GM21737 (cell line): ENCODE data around the gene PCNX3.
"Not testable (repeated sequence)": the region's sequence is repeated elsewhere in the genome, so short reads cannot be mapped to it uniquely, and the experiment has no call there.

Experiments
- ATAC-seq: cut with Tn5 transposase; IDR thresholded peaks from one replicate; pipeline ENCODE4 v1.9.1; 2021; ENCODE audit warnings: mild to moderate bottlenecking, moderate library complexity; ENCODE audit not compliant: unreplicated experiment

Gene PCNX3

DNA sequence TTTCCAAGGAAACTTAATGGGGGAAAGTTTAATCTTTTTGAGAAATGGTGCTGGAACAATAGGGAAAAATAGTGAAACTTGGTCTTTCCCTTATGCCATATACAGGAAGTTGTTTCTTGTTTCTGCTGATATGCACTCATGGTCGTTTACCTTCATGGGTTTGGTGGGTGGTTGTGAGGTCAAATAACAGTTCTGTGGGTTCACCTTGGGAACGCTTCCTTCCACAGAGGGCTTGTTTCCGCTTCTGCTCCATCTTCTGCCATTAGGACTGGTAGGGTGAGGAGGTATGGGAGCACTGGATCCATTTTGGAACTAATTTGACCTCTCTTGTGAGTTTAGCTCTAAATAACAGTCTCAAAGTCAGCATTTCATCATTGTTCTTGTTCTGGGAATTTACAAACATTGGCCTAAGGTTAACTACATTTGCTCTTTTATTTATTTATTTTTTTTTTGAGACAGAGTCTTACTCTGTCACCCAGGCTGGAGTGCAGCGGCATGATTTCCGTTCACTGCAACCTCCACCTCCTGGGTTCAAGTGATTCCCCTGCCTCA is 64.7 kb downstream of the PCNX3 start:
- ATAC-seq: no peak

- not testable (repeated sequence) for ATAC-seq
Observed at GRCh38 chr11:65683480-65683879, 67.9 kb downstream of the PCNX3 start.

DNA sequence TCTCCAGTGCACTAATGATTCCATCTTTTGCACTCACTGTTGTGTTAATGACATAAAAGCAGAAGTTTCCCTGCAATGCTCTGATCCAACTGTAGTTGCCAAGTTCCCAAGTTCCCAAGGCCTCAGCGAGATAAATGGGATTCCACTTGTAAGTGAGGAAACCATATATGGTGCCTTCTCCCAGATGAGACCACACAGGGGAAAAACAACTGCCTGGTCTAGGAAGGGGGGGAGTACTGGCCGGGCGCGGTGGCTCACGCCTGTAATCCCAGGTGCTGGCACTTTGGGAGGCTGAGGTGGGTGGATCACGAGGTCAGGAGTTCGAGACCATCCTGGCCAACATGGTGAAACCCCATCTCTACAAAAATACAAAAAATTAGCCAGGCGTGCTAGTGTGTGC is 70.4 kb downstream of the PCNX3 start:
- ATAC-seq: no peak
